ENCODE results near the gene KAZN. TPM values are rescaled to one million over a fixed set of nuclear protein-coding genes. Genes with fewer than 3 reads are reported as not detected.

KAZN gene
- polyA plus RNA-seq, 1 of the 3 experiments (the other 2 are of a cell fraction): 6.8 TPM

DNA sequence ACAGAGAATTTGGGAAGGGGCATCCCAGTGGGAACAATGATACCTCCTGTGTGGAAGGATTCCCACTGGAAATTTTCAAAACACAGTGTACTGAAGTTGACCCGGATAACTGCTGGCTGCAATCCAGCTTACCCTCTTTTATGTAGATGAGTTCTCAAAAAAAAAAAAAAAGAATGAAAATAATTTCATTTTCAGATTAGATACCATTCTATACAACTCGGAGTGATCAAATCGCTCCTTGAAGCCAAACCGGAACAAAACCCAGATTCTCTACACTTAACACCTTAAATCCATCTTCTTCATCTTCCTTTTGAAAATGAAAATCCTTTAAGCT lies 69.1 kb downstream of the KAZN start:
- peaks cover 0 to 6% of the 10 kb centered on the region in 2 experiments; a peak in 2 of 4 replicates for H3K4me1 ChIP-seq (ENCODE audit: control insufficient read depth in 1 of 2, insufficient read depth in 2 of 2, low read depth in 1 of 2, low read length in 1 of 2)
- 43% methylated on average over 4 of the region's 4 CpGs for WGBS (ENCODE audit: low lambda C conversion rate)
- H3K4me2 ChIP-seq: no peak overlapping the region
- no peak for DNase-seq
- H3K36me3 ChIP-seq (replicated peaks in 1 of 2; ENCODE audit: control insufficient read depth in 1 of 2, insufficient read depth in 2 of 2, low read length in 1 of 2): no peaks in the 10 kb centered on the region
- TF ChIP-seq CHD2 (IDR thresholded peaks at IDR 0.05; ENCODE audit: low read length, partially characterized antibody) (no peak), RCOR1 (IDR thresholded peaks at IDR 0.05; ENCODE audit: low read length) (no peak), GATA2 (CRISPR knock-in tag; IDR thresholded peaks at IDR 0.05) (0 out of 2 replicates have a peak, but pooled peaks have one; percentile 4), EZH2phosphoT487 (IDR thresholded peaks at IDR 0.05; ENCODE audit: borderline replicate concordance, low read depth) (no peak)
- TF ChIP-seq, protein P1, sequence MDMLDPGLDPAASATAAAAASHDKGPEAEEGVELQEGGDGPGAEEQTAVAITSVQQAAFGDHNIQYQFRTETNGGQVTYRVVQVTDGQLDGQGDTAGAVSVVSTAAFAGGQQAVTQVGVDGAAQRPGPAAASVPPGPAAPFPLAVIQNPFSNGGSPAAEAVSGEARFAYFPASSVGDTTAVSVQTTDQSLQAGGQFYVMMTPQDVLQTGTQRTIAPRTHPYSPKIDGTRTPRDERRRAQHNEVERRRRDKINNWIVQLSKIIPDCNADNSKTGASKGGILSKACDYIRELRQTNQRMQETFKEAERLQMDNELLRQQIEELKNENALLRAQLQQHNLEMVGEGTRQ (IDR thresholded peaks at IDR 0.05; ENCODE audit: borderline replicate concordance, low read depth, low read length): no peak
- no peaks in the 10 kb centered on the region for H3K79me2 ChIP-seq (ENCODE audit: insufficient read depth)
- CTCF ChIA-PET: no interaction called here
- no peak overlapping the region for H2AFZ ChIP-seq (ENCODE audit: low read depth)
- H4K20me1 ChIP-seq (ENCODE audit: insufficient read depth): no peaks in the 10 kb centered on the region
- no peaks in the 10 kb centered on the region for H3K9me3 ChIP-seq
- H3K9me2 ChIP-seq: no peaks in the 10 kb centered on the region
- no peak overlapping the region for H3K9ac ChIP-seq
- H3K27me3 ChIP-seq (ENCODE audit: insufficient read depth): no peaks in the 10 kb centered on the region
- no peak overlapping the region for H3K27ac ChIP-seq (ENCODE audit: low read depth in 2 of 2, low read length in 1 of 2)
- H3K4me3 ChIP-seq (ENCODE audit: low read depth in 2 of 2, low read length in 1 of 2): no peak overlapping the region
- no peaks in the 10 kb centered on the region for H3F3A ChIP-seq (replicated peaks; ENCODE audit: insufficient read depth)
- POLR2A ChIA-PET: no interaction called here

DNA sequence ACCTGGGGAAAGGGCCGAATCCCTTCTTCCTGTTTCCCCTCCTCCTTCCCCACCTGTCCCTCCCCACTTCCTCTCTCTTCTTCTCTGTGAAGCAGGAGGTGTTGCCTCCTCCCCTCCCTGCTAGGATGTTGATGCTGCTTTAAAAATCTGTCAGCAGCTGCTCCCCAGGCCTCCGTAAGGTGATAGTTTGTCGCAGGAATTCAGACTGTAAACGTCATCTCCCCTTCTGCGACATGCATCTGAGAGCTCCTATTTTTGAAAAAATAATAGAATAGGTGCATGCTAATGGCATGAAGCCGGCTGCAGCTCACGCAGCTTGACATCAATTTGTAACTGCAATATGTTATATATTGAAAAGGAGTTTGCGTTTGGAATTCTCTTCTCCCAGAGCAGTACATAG lies 70.1 kb downstream of the KAZN start:
- ChIA-PET POLR2A (no interaction called here), CTCF (no interaction called here)
- no peak overlapping the region for H2AFZ ChIP-seq (ENCODE audit: low read depth)
- no peaks in the 10 kb centered on the region for H3K9me2 ChIP-seq
- H4K20me1 ChIP-seq (ENCODE audit: insufficient read depth): no peaks in the 10 kb centered on the region
- peaks cover 0 to 6% of the 10 kb centered on the region in 2 experiments; a peak in 2 of 4 replicates for H3K4me1 ChIP-seq (ENCODE audit: control insufficient read depth in 1 of 2, insufficient read depth in 2 of 2, low read depth in 1 of 2, low read length in 1 of 2)
- H3K36me3 ChIP-seq (replicated peaks in 1 of 2; ENCODE audit: control insufficient read depth in 1 of 2, insufficient read depth in 2 of 2, low read length in 1 of 2): no peaks in the 10 kb centered on the region
- TF ChIP-seq, protein P2, sequence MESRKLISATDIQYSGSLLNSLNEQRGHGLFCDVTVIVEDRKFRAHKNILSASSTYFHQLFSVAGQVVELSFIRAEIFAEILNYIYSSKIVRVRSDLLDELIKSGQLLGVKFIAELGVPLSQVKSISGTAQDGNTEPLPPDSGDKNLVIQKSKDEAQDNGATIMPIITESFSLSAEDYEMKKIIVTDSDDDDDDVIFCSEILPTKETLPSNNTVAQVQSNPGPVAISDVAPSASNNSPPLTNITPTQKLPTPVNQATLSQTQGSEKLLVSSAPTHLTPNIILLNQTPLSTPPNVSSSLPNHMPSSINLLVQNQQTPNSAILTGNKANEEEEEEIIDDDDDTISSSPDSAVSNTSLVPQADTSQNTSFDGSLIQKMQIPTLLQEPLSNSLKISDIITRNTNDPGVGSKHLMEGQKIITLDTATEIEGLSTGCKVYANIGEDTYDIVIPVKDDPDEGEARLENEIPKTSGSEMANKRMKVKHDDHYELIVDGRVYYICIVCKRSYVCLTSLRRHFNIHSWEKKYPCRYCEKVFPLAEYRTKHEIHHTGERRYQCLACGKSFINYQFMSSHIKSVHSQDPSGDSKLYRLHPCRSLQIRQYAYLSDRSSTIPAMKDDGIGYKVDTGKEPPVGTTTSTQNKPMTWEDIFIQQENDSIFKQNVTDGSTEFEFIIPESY (IDR thresholded peaks at IDR 0.05; ENCODE audit: borderline replicate concordance, low read depth): no peak
- no peak for TF ChIP-seq CHD2 (IDR thresholded peaks at IDR 0.05; ENCODE audit: low read length, partially characterized antibody)
- no peak for TF ChIP-seq GATA2 (CRISPR knock-in tag; IDR thresholded peaks at IDR 0.05)
- no peak for TF ChIP-seq MXI1 (IDR thresholded peaks at IDR 0.05; ENCODE audit: low read depth, low read length)
- TF ChIP-seq RFX5 (IDR thresholded peaks at IDR 0.05; ENCODE audit: low read length): no peak
- no peak for TF ChIP-seq EZH2phosphoT487 (IDR thresholded peaks at IDR 0.05; ENCODE audit: borderline replicate concordance, low read depth)
- no peak for TF ChIP-seq SMC3 (IDR thresholded peaks at IDR 0.05; ENCODE audit: low read depth, low read length)
- TF ChIP-seq POLR2AphosphoS5 (IDR thresholded peaks at IDR 0.05; ENCODE audit: low read depth, low read length): no peak
- TF ChIP-seq FOSL2 (IDR thresholded peaks at IDR 0.05; ENCODE audit: borderline replicate concordance, low read depth): no peak
- TF ChIP-seq MEF2A (IDR thresholded peaks at IDR 0.05; ENCODE audit: borderline replicate concordance, low read depth): no peak
- no peak for TF ChIP-seq TEAD4 (IDR thresholded peaks at IDR 0.05; ENCODE audit: borderline replicate concordance, insufficient read depth)
- no peak for TF ChIP-seq SIN3A (IDR thresholded peaks at IDR 0.05; ENCODE audit: borderline replicate concordance, low read depth, low read length)
- TF ChIP-seq, protein P3, sequence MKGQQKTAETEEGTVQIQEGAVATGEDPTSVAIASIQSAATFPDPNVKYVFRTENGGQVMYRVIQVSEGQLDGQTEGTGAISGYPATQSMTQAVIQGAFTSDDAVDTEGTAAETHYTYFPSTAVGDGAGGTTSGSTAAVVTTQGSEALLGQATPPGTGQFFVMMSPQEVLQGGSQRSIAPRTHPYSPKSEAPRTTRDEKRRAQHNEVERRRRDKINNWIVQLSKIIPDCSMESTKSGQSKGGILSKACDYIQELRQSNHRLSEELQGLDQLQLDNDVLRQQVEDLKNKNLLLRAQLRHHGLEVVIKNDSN (IDR thresholded peaks at IDR 0.05; ENCODE audit: borderline replicate concordance, low read depth): no peak
- TF ChIP-seq NRF1 (IDR thresholded peaks at IDR 0.05; ENCODE audit: low read depth, low read length): no peak
- no peak overlapping the region for H3K9ac ChIP-seq
- 36% methylated on average over 8 of the region's 8 CpGs for WGBS (ENCODE audit: low lambda C conversion rate)
- no peak overlapping the region for H3K4me2 ChIP-seq
- H3K27me3 ChIP-seq (ENCODE audit: insufficient read depth): no peaks in the 10 kb centered on the region
- H3K4me3 ChIP-seq (ENCODE audit: low read depth in 2 of 2, low read length in 1 of 2): no peak overlapping the region
- no peaks in the 10 kb centered on the region for H3K79me2 ChIP-seq (ENCODE audit: insufficient read depth)
- DNase-seq: no peak
- no peak overlapping the region for H3K27ac ChIP-seq (ENCODE audit: low read depth in 2 of 2, low read length in 1 of 2)
- no peaks in the 10 kb centered on the region for H3K9me3 ChIP-seq
- no peaks in the 10 kb centered on the region for H3F3A ChIP-seq (replicated peaks; ENCODE audit: insufficient read depth)
